ACC112 (cell line): Measurements from ENCODE around the gene DYNLT2.
"Not testable (repeated sequence)": the region's sequence is repeated elsewhere in the genome, so short reads cannot be mapped to it uniquely, and the experiment has no call there.

ENCODE experiments used
- H2AFZ ChIP-seq: fragments of 200-600 bp; sonication (generic); one replicate; pipeline ENCODE4 v1.6.0; 2017; ENCODE audit warnings: antibody characterized with exemption, low read length; ENCODE audit not compliant: unreplicated experiment
- H3K27ac ChIP-seq: fragments of 200-600 bp; sonication (generic); 2 replicates; pipeline ENCODE4 v1.5.1; 2014; ENCODE audit warnings: low read depth, mild to moderate bottlenecking, antibody characterized with exemption, low read length, moderate library complexity
- H3K27me3 ChIP-seq: fragments of 200-600 bp; sonication (generic); 2 replicates; pipeline ENCODE4 v1.6.1; 2014; ENCODE audit warnings: mild to moderate bottlenecking, antibody characterized with exemption, low read length, moderate library complexity, mixed read lengths; ENCODE audit not compliant: insufficient read depth
- H3K36me3 ChIP-seq: fragments of 200-600 bp; sonication (generic); 2 replicates; pipeline ENCODE4 v1.6.1; 2016; ENCODE audit warnings: mild to moderate bottlenecking, antibody characterized with exemption, low read length, moderate library complexity, mixed read lengths; ENCODE audit not compliant: insufficient read depth
- H3K4me1 ChIP-seq: fragments of 200-600 bp; sonication (generic); one replicate; pipeline ENCODE4 v1.6.1; 2016; ENCODE audit warnings: low read length, mixed read lengths; ENCODE audit not compliant: insufficient read depth, unreplicated experiment, control insufficient read depth
- H3K4me3 ChIP-seq: fragments of 200-600 bp; sonication (generic); 2 replicates; pipeline ENCODE4 v1.5.1; 2014; ENCODE audit warnings: mild to moderate bottlenecking, low read depth, low read length
- H3K79me2 ChIP-seq: fragments of 200-600 bp; sonication (generic); one replicate; pipeline ENCODE4 v1.6.0; 2016; ENCODE audit warnings: low read length; ENCODE audit not compliant: control insufficient read depth, unreplicated experiment, insufficient read depth

Gene DYNLT2

GRCh38 chr6:169697115-169697514, 54.3 kb downstream of the DYNLT2 start:
- not testable (repeated sequence) for H3K4me3 ChIP-seq, H3K27me3 ChIP-seq, H2AFZ ChIP-seq, H3K27ac ChIP-seq, H3K36me3 ChIP-seq
- Histone ChIP-seq H3K4me1 (peaks cover 18% of the 10 kb centered on the region), H3K79me2 (peaks cover 31% of the 10 kb centered on the region)

- no peak overlapping the region for H3K27ac ChIP-seq
- H3K4me3 ChIP-seq, result no peak overlapping the region
- peaks cover 12% of the 10 kb centered on the region for H3K4me1 ChIP-seq
- H3K36me3 ChIP-seq, result peaks cover 6% of the 10 kb centered on the region
- H3K79me2 ChIP-seq, result peaks cover 19% of the 10 kb centered on the region
- no peak overlapping the region for H2AFZ ChIP-seq
- H3K27me3 ChIP-seq, result no peaks in the 10 kb centered on the region
Measured at GRCh38 chr6:169695131-169695530, 56.2 kb downstream of the DYNLT2 start.

- Histone ChIP-seq H2AFZ (no peak overlapping the region), H3K36me3 (peaks cover 14% of the 10 kb centered on the region), H3K4me1 (peaks cover 6% of the 10 kb centered on the region), H3K27me3 (no peaks in the 10 kb centered on the region), H3K79me2 (peaks cover 15% of the 10 kb centered on the region), H3K4me3 (no peak overlapping the region), H3K27ac (no peak overlapping the region)
Measured at GRCh38 chr6:169692516-169692915, 58.9 kb downstream of the DYNLT2 start.

GRCh38 chr6:169691260-169691659, 60.1 kb downstream of the DYNLT2 start:
- H3K36me3 ChIP-seq, result peaks cover 25% of the 10 kb centered on the region
- no peak overlapping the region for H2AFZ ChIP-seq
- peaks cover 5% of the 10 kb centered on the region for H3K4me1 ChIP-seq
- H3K79me2 ChIP-seq, result peaks cover 9% of the 10 kb centered on the region
- H3K27ac ChIP-seq, result no peak overlapping the region
- no peaks in the 10 kb centered on the region for H3K27me3 ChIP-seq
- no peak overlapping the region for H3K4me3 ChIP-seq
